Smooth muscle cell (in vitro differentiated cells): ENCODE measurements around the gene GUCA2B. TPM values are rescaled to one million over a fixed set of nuclear protein-coding genes. Genes with fewer than 3 reads are reported as not detected.

ENCODE experiments used
- DNase-seq: peaks from one replicate; lab custom pipeline; 2025; ENCODE audit not compliant: unreplicated experiment; lab: John Stamatoyannopoulos, UW
- H2AFZ ChIP-seq: fragments of 200-600 bp; sonication (generic); 2 replicates; pipeline ENCODE4 v1.6.0; 2016; ENCODE audit warnings: antibody characterized with exemption, low read depth, mild to moderate bottlenecking
- H3F3A ChIP-seq: fragments of 200-600 bp; sonication (generic); 2 replicates; pipeline ENCODE4 v1.6.0; 2017; ENCODE audit warnings: antibody characterized with exemption, low read depth
- H3K27ac ChIP-seq: fragments of 200-600 bp; sonication (generic); 2 replicates; pipeline ENCODE4 v1.5.1; 2016; ENCODE audit warnings: low read depth, mild to moderate bottlenecking
- H3K27me3 ChIP-seq: fragments of 200-600 bp; sonication (generic); 2 replicates; pipeline ENCODE4 v1.6.1; 2016; ENCODE audit warnings: low read depth, mild to moderate bottlenecking
- H3K36me3 ChIP-seq: fragments of 200-600 bp; sonication (generic); 2 replicates; pipeline ENCODE4 v1.5.1; 2016; ENCODE audit warnings: low read depth
- H3K4me1 ChIP-seq: fragments of 200-600 bp; sonication (generic); 2 replicates; pipeline ENCODE4 v1.5.1; 2016; ENCODE audit warnings: low read depth
- H3K4me2 ChIP-seq: fragments of 200-600 bp; sonication (generic); 2 replicates; pipeline ENCODE4 v1.6.0; 2016; ENCODE audit warnings: mild to moderate bottlenecking
- H3K4me3 ChIP-seq: fragments of 200-600 bp; sonication (generic); 2 replicates; pipeline ENCODE4 v1.5.1; 2016; ENCODE audit warnings: mild to moderate bottlenecking
- H3K79me2 ChIP-seq: fragments of 200-600 bp; sonication (generic); 2 replicates; pipeline ENCODE4 v1.6.0; 2016; ENCODE audit warnings: low read depth, mild to moderate bottlenecking
- H3K9ac ChIP-seq: fragments of 200-600 bp; sonication (generic); 2 replicates; pipeline ENCODE4 v1.6.0; 2016; ENCODE audit warnings: low read depth
- H3K9me3 ChIP-seq: fragments of 200-600 bp; sonication (generic); replicated peaks from 2 replicates; pipeline ENCODE4 v1.5.1; 2016; ENCODE audit warnings: low read depth
- H4K20me1 ChIP-seq: fragments of 200-600 bp; sonication (generic); 2 replicates; pipeline ENCODE4 v1.6.0; 2016; ENCODE audit warnings: low read depth
- WGBS: methylation state at CpG from one replicate; pipeline ENCODE4 v1.1.7; 2016; ENCODE audit warnings: low lambda C conversion rate; 5-methylcytosine and 5-hydroxymethylcytosine counted together
- polyA plus RNA-seq: library from polyadenylated mRNA; unstranded; fragments of >200 nt; fragmentation: Nextera tagmentation; extraction: Ambion mirVana; gene quantifications from 2 replicates; pipeline ENCODE4 v1.2.1, GENCODE V29; 2016
- total RNA-seq: library from RNA; depleted of rRNA; stranded (reverse); fragments of >200 nt; gene quantifications from 2 replicates; pipeline ENCODE4 v1.2.3, GENCODE V29; 2014
- TF ChIP-seq, protein P1 (sequence below): fragments of 200-600 bp; sonication (generic); IDR thresholded peaks from 2 replicates; pipeline ENCODE4 v1.5.1; 2017; ENCODE audit warnings: borderline replicate concordance, mild to moderate bottlenecking, antibody characterized with exemption; ENCODE audit not compliant: insufficient read depth, poor library complexity, severe bottlenecking

GUCA2B gene
- total and polyA plus RNA-seq, 2 experiments from 2014 or later, result not detected

DNA sequence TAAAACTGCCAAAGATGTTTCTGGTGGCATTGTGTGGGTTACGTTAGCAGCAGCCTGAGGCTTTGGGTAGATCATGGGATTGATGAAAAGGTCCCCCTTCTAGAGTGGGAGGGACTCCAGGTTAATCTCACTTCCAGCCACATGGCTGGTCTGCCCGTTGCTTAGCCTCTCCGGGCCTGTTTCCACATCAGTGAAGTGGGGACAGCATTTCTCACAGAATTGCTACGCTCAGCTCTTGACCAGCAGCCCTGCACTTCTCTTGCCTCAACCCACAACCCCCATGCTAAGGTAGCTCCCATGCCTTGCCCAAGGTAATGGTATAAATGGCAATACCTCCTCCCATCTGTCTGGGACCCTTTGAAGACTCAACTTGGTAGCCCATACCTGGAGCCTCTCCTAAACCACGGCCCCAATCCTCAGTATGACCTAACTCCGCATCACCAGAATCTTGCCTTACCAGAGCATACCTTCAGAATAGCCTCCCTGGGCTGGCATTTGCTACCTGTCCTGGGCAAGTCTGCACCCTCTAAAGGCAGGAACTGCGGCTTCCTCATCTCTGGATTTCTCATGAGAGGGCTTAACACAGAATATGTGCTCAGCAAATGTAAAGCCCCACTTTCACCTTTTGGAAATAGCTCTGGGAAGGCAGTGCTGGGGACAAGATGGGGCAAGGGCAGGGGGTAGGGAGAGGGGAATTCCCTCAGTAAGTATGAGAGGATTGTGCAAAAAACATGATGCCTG, 22.3 kb downstream of the GUCA2B start:
- no peaks in the 10 kb centered on the region for H3K36me3 ChIP-seq
- WGBS, result 85% methylated on average over 7 of the region's 7 CpGs

DNA sequence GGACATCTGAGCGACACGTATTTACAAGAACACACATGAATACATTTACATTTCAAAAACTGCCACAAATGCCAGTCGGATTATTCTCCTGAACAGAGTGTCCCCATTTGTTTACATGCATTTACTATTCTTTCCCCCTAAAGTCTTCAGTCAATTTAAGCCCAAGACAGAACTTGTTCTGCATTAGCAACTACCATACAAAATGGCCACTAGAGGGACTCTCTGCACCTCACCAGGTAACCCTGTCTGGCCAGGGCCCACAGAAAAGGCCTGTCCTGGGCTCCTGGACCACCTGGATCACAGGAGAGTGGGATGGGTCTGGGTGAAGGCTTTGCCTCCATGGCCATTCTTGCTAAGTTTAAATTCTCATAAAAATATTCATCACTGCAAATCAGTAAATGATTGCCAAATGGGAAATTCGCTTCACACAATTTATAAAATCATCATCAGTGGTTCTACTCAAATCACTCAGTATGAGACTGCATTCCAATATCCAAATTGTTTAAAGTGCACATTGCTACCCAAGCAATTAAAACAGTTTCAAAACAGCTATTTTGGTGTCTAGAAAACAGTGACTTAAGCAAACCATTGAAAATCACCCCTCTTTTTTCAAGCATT, 23.8 kb downstream of the GUCA2B start:
- H3K27me3 ChIP-seq, result no peaks in the 10 kb centered on the region
- TF ChIP-seq, protein P1, sequence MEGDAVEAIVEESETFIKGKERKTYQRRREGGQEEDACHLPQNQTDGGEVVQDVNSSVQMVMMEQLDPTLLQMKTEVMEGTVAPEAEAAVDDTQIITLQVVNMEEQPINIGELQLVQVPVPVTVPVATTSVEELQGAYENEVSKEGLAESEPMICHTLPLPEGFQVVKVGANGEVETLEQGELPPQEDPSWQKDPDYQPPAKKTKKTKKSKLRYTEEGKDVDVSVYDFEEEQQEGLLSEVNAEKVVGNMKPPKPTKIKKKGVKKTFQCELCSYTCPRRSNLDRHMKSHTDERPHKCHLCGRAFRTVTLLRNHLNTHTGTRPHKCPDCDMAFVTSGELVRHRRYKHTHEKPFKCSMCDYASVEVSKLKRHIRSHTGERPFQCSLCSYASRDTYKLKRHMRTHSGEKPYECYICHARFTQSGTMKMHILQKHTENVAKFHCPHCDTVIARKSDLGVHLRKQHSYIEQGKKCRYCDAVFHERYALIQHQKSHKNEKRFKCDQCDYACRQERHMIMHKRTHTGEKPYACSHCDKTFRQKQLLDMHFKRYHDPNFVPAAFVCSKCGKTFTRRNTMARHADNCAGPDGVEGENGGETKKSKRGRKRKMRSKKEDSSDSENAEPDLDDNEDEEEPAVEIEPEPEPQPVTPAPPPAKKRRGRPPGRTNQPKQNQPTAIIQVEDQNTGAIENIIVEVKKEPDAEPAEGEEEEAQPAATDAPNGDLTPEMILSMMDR, result peak; percentile 74
- no peaks in the 10 kb centered on the region for H3K36me3 ChIP-seq
- H2AFZ ChIP-seq, result no peak overlapping the region
- peaks cover 42% of the 10 kb centered on the region for H4K20me1 ChIP-seq
- DNase-seq, result no peak
- H3K79me2 ChIP-seq, result no peaks in the 10 kb centered on the region
- H3K4me2 ChIP-seq, result peak overlapping the region; percentile 35
- WGBS, result 84% methylated on average over 4 of the region's 4 CpGs
- no peaks in the 10 kb centered on the region for H3K9me3 ChIP-seq
- H3F3A ChIP-seq, result peaks cover 16% of the 10 kb centered on the region
- H3K27ac ChIP-seq, result peak overlapping the region; percentile 42
- H3K4me1 ChIP-seq, result peaks cover 6% of the 10 kb centered on the region
- no peak overlapping the region for H3K4me3 ChIP-seq
- H3K9ac ChIP-seq, result no peak overlapping the region

More for the DNA sequence above, 22.3 kb downstream of the GUCA2B start:
- no peaks in the 10 kb centered on the region for H3K9me3 ChIP-seq
- peaks cover 6% of the 10 kb centered on the region for H3K4me1 ChIP-seq
- no peak overlapping the region for H3K4me2 ChIP-seq
- no peaks in the 10 kb centered on the region for H3K27me3 ChIP-seq
- no peak overlapping the region for H3K4me3 ChIP-seq
- no peak overlapping the region for H3K27ac ChIP-seq
- H3K79me2 ChIP-seq, result no peaks in the 10 kb centered on the region
- H2AFZ ChIP-seq, result no peak overlapping the region
- peaks cover 12% of the 10 kb centered on the region for H3F3A ChIP-seq
- H4K20me1 ChIP-seq, result peaks cover 42% of the 10 kb centered on the region
- TF ChIP-seq, protein P1, result no peak
- no peak for DNase-seq
- H3K9ac ChIP-seq, result no peak overlapping the region

DNA sequence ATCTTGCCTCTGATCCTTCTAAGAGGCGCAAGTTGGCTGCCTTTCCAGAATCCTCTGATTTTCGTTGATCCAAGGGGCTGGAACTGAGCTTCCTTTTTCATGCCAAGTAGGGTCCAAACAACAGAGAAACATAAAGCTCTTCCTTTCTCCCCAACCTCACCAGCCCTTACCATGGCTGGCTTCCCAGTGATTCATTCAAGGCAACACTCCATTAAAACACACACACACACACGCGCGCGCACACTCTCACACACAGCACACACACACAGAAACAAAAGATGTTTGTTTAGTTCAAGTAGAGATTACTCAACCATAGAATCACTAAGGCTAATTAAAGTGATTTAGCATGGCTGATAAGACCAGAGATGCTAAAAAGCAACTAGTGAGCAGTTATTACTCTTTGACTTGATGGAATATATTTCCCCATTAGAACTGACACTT, 24.4 kb downstream of the GUCA2B start:
- Histone ChIP-seq H3F3A (peaks cover 16% of the 10 kb centered on the region), H3K9ac (no peak overlapping the region), H3K36me3 (no peaks in the 10 kb centered on the region), H3K4me1 (peaks cover 6% of the 10 kb centered on the region), H3K4me2 (peak overlapping the region; percentile 35), H2AFZ (no peak overlapping the region), H3K27ac (peak overlapping the region; percentile 42), H3K79me2 (no peaks in the 10 kb centered on the region), H3K4me3 (no peak overlapping the region), H4K20me1 (peaks cover 42% of the 10 kb centered on the region), H3K9me3 (no peaks in the 10 kb centered on the region), H3K27me3 (no peaks in the 10 kb centered on the region)
- TF ChIP-seq, protein P1, result no peak
- 35% methylated on average over 6 of the region's 6 CpGs for WGBS
- no peak for DNase-seq
